Spleen (tissue), 7 donors: ENCODE data around the gene LRP1-AS.

Experiments
- CTCF ChIP-seq, 11 experiments: fragments of 200-600 bp in 7 of 11; fragments of 450-650 bp in 4 of 11; sonication (generic) in 4 of 11; IDR thresholded peaks in 8 of 11; conservative IDR thresholded peaks in 3 of 11; 1 replicate in 7 of 11; 2 replicates in 4 of 11; pipeline versions ENCODE4 v1.4.0 to v1.8.0; 2016 to 2021; ENCODE audit warnings: antibody characterized with exemption in 11 of 11, inconsistent platforms in 4 of 11, mild to moderate bottlenecking in 1 of 11
- POLR2AphosphoS5 ChIP-seq, 3 donors: sonication (generic); formaldehyde crosslinking; IDR thresholded peaks; one replicate each; pipeline ENCODE4 v1.5.1; 2017; ENCODE audit warnings: antibody characterized with exemption in 3 of 3
- donor health status: DM: no; HTN: no; CAD: no; lungs with moderate emphysema.
- donor health status: DM: no; HTN: no; CAD: no.
- donor health status: DM: no; HTN: no; CAD: no.

- TF ChIP-seq POLR2AphosphoS5 (IDR thresholded peaks at IDR 0.05) (no peak), CTCF (IDR thresholded peaks at IDR 0.05 in 8 of 11, conservative IDR thresholded peaks at IDR 0.05 in 3 of 11) (no peak)
These were observed 5.3 kb downstream of the LRP1-AS start for GRCh38 chr12:57142121-57142520.
